Stimulated activated effector memory CD8-positive, alpha-beta T cell treated with anti-CD3 and anti-CD28 coated beads, Interleukin-12 subunit alpha, Interleukin-12 subunit beta, amount 100 ng/mL, for 72 hours (primary cell): Measurements from ENCODE around the gene BET1L.
"Not testable (repeated sequence)": the region's sequence is repeated elsewhere in the genome, so short reads cannot be mapped to it uniquely, and the experiment has no call there.

ENCODE experiments used
- ATAC-seq: fragments of 150-1000 bp; cut with Tn5 transposase; 2 replicates; pipeline ENCODE4 v1.10.0; 2021
- DNase-seq, 2 donors: peaks; one replicate each; pipeline ENCODE4 v3.0.0; 2021 to 2022; ENCODE audit warnings: low spot score in 2 of 2
- H3K27ac Mint-ChIP-seq: one replicate; pipeline ENCODE4 v1.8.0; 2022; ENCODE audit warnings: mild to moderate bottlenecking, mixed read lengths
- H3K36me3 Mint-ChIP-seq: one replicate; pipeline ENCODE4 v1.8.0; 2022; ENCODE audit warnings: mild to moderate bottlenecking, mixed read lengths
- H3K4me1 Mint-ChIP-seq: one replicate; pipeline ENCODE4 v1.8.0; 2022; ENCODE audit warnings: mixed read lengths
- H3K4me3 Mint-ChIP-seq: one replicate; pipeline ENCODE4 v1.8.0; 2022; ENCODE audit warnings: mild to moderate bottlenecking, mixed read lengths
- H3K9me3 Mint-ChIP-seq: one replicate; pipeline ENCODE4 v1.8.0; 2022; ENCODE audit warnings: mixed read lengths

The BET1L gene

GRCh38 chr11:199004-199581, 8.1 kb downstream of the BET1L start:
- peak overlapping the region; percentile 70 for H3K27ac Mint-ChIP-seq
- H3K9me3 Mint-ChIP-seq, result no peaks in the 10 kb centered on the region
- H3K36me3 Mint-ChIP-seq, result peaks cover 32% of the 10 kb centered on the region
- H3K4me1 Mint-ChIP-seq, result peaks cover 36% of the 10 kb centered on the region
- no peak overlapping the region for H3K4me3 Mint-ChIP-seq
- no peak for DNase-seq
- ATAC-seq, result no peak

GRCh38 chr11:198236-198806, 8.9 kb downstream of the BET1L start:
- ATAC-seq (no peak), DNase-seq (peak in 1 of 2 donors; percentile 1)
- no peak overlapping the region for H3K4me3 Mint-ChIP-seq
- H3K4me1 Mint-ChIP-seq, result peaks cover 28% of the 10 kb centered on the region
- peaks cover 27% of the 10 kb centered on the region for H3K36me3 Mint-ChIP-seq
- no peaks in the 10 kb centered on the region for H3K9me3 Mint-ChIP-seq
- H3K27ac Mint-ChIP-seq, result peak overlapping the region; percentile 70

GRCh38 chr11:197741-198235, 9.4 kb downstream of the BET1L start:
- no peak for ATAC-seq
- peak overlapping the region; percentile 70 for H3K27ac Mint-ChIP-seq

GRCh38 chr11:196786-197731, 10.1 kb downstream of the BET1L start:
- peaks cover 18% of the 10 kb centered on the region for H3K4me1 Mint-ChIP-seq
- no peak overlapping the region for H3K4me3 Mint-ChIP-seq
- peaks cover 21% of the 10 kb centered on the region for H3K36me3 Mint-ChIP-seq
- H3K9me3 Mint-ChIP-seq, result no peaks in the 10 kb centered on the region
- peak in 1 of 2 donors; percentile 1 for DNase-seq
- no peak overlapping the region for H3K27ac Mint-ChIP-seq
- ATAC-seq, result no peak

More at GRCh38 chr11:197741-198235, 9.4 kb downstream of the BET1L start:
- peaks cover 27% of the 10 kb centered on the region for H3K36me3 Mint-ChIP-seq
- peaks cover 22% of the 10 kb centered on the region for H3K4me1 Mint-ChIP-seq
- no peak overlapping the region for H3K4me3 Mint-ChIP-seq
- H3K9me3 Mint-ChIP-seq, result no peaks in the 10 kb centered on the region
- no peak for DNase-seq

GRCh38 chr11:193481-193880, 13.7 kb downstream of the BET1L start:
- peak in 1 of 2 donors; percentile 2 for DNase-seq
- not testable (repeated sequence) for H3K4me3 Mint-ChIP-seq, H3K9me3 Mint-ChIP-seq, ATAC-seq, H3K36me3 Mint-ChIP-seq, H3K27ac Mint-ChIP-seq
- H3K4me1 Mint-ChIP-seq, result peaks cover 11% of the 10 kb centered on the region

GRCh38 chr11:192674-193128, 14.5 kb downstream of the BET1L start, which contains the start of gene SCGB1C1:
Gene SCGB1C1 (plus strand): TSS chr11:193078. CDS start chr11:193100, 22 bp downstream.
- not testable (repeated sequence) for H3K9me3 Mint-ChIP-seq, H3K4me3 Mint-ChIP-seq, ATAC-seq, H3K36me3 Mint-ChIP-seq, DNase-seq, H3K4me1 Mint-ChIP-seq
- peak within 1 kb of the TSS; percentile 34 for H3K27ac Mint-ChIP-seq

GRCh38 chr11:191490-192478, 15.4 kb downstream of the BET1L start:
- not testable (repeated sequence) for H3K4me1 Mint-ChIP-seq, H3K4me3 Mint-ChIP-seq, H3K36me3 Mint-ChIP-seq, H3K9me3 Mint-ChIP-seq
- H3K27ac Mint-ChIP-seq, result peak overlapping the region; percentile 34
- peak; percentile 80 for ATAC-seq
- peak; percentile 25 to 59 for DNase-seq

GRCh38 chr11:190546-190945, 16.7 kb downstream of the BET1L start:
- H3K36me3 Mint-ChIP-seq, DNase-seq, H3K27ac Mint-ChIP-seq, H3K9me3 Mint-ChIP-seq, H3K4me1 Mint-ChIP-seq, ATAC-seq, H3K4me3 Mint-ChIP-seq: not testable (repeated sequence)

- ATAC-seq (peak; percentile 83), DNase-seq (peak; percentile 6 to 72)
- not testable (repeated sequence) for H3K4me3 Mint-ChIP-seq, H3K4me1 Mint-ChIP-seq, H3K27ac Mint-ChIP-seq, H3K9me3 Mint-ChIP-seq, H3K36me3 Mint-ChIP-seq
Measured at GRCh38 chr11:189843-190311, 17.3 kb downstream of the BET1L start.

- not testable (repeated sequence) for ATAC-seq, H3K27ac Mint-ChIP-seq, H3K4me3 Mint-ChIP-seq, H3K36me3 Mint-ChIP-seq, H3K4me1 Mint-ChIP-seq, H3K9me3 Mint-ChIP-seq
- peak in 1 of 2 donors; percentile 1 for DNase-seq
Measured at GRCh38 chr11:189200-189783, 17.9 kb downstream of the BET1L start.

- H3K9me3 Mint-ChIP-seq, H3K27ac Mint-ChIP-seq, DNase-seq, H3K36me3 Mint-ChIP-seq, H3K4me3 Mint-ChIP-seq, ATAC-seq, H3K4me1 Mint-ChIP-seq: not testable (repeated sequence)
Measured at GRCh38 chr11:180242-180641, 27.0 kb downstream of the BET1L start.
